Panc1 (cell line): Measurements from ENCODE around the gene WHRN. TPM values are rescaled to one million over a fixed set of nuclear protein-coding genes. Genes with fewer than 3 reads are reported as not detected.

Source experiments
- ATAC-seq: fragments of 200-7000 bp; cut with Tn5 transposase; 2 replicates; pipeline ENCODE4 v1.9.1; 2020; ENCODE audit warnings: mild to moderate bottlenecking, moderate library complexity
- BruUV-seq: library from RNA; stranded (reverse); fragments of 400-500 nt; replicated peaks from 2 replicates; lab custom pipeline; 2021; lab: Mats Ljungman, UMichigan
- CTCF ChIA-PET: fragments of 300-600 bp; sonication (Branson Sonifier 250); formaldehyde crosslinking; loops from one replicate; lab custom pipeline; 2022; ENCODE audit warnings: antibody characterized with exemption; lab: Charles Lee
- POLR2A ChIA-PET: fragments of 300-600 bp; sonication (Branson Sonifier 250); formaldehyde crosslinking; loops from one replicate; lab custom pipeline; 2022; ENCODE audit warnings: antibody characterized with exemption; lab: Charles Lee
- DNase-seq: peaks from one replicate; pipeline ENCODE4 v3.0.0-alpha.2; 2010; ENCODE audit warnings: low read depth, low spot score
- H3K27ac ChIP-seq: 2 replicates; pipeline ENCODE4 v1.5.1; 2011; ENCODE audit warnings: mild to moderate bottlenecking, low read length, inconsistent platforms
- H3K27me3 ChIP-seq: fragments of 200-500 bp; sonication (Bioruptor generic); 2 replicates; pipeline ENCODE4 v1.6.0; 2014; ENCODE audit warnings: low read length, inconsistent platforms; ENCODE audit not compliant: control insufficient read depth, insufficient read depth
- H3K36me3 ChIP-seq: fragments of 200-500 bp; sonication (Bioruptor generic); 2 replicates; pipeline ENCODE4 v1.5.1; 2014; ENCODE audit warnings: inconsistent platforms, mild to moderate bottlenecking, low read length, moderate library complexity; ENCODE audit not compliant: control insufficient read depth, insufficient read depth
- H3K4me1 ChIP-seq: 2 replicates; pipeline ENCODE4 v1.5.1; 2011; ENCODE audit warnings: inconsistent platforms, mild to moderate bottlenecking, low read length, moderate library complexity; ENCODE audit not compliant: control insufficient read depth, insufficient read depth
- H3K4me3 ChIP-seq, 2 experiments: 2 replicates each; pipeline ENCODE4 v1.5.1; 2011 to 2012; ENCODE audit warnings: low read depth in 2 of 2, low read length in 2 of 2, mild to moderate bottlenecking in 2 of 2, inconsistent platforms in 1 of 2, moderate library complexity in 1 of 2
- H3K9me3 ChIP-seq: fragments of 200-500 bp; sonication (Bioruptor generic); 2 replicates; pipeline ENCODE4 v1.5.1; 2014; ENCODE audit warnings: low read depth, mild to moderate bottlenecking, inconsistent platforms, low read length, moderate library complexity; ENCODE audit not compliant: control insufficient read depth, insufficient read depth
- POLR2AphosphoS5 ChIP-seq: IDR thresholded peaks from 2 replicates; pipeline ENCODE4 v1.6.1; 2012; ENCODE audit warnings: mild to moderate bottlenecking, low read depth, low read length, moderate library complexity
- SIN3A ChIP-seq: IDR thresholded peaks from 2 replicates; pipeline ENCODE4 v1.6.1; 2012; ENCODE audit warnings: low read depth, mild to moderate bottlenecking, low read length, moderate library complexity, borderline replicate concordance; ENCODE audit not compliant: insufficient read depth
- TCF7L2 ChIP-seq: IDR thresholded peaks from 2 replicates; pipeline ENCODE4 v1.6.1; 2011; ENCODE audit warnings: mild to moderate bottlenecking, low read depth, low read length, inconsistent platforms
- in situ Hi-C: cut with HindIII; loops from 2 replicates; pipeline ENCODE4 v1.10.0; 2016; ENCODE audit warnings: low sequenced_read_pairs, low pct_unique_long_range_greater_than_20kb
- intact Hi-C: fragments of 100-400 bp; cut with micrococcal nuclease; formaldehyde crosslinking; loops from one replicate; pipeline ENCODE4 v1.10.0; 2022; ENCODE audit not compliant: unreplicated experiment
- total RNA-seq: library from RNA; stranded (reverse); gene quantifications from one replicate; pipeline ENCODE4 v1.2.1, GENCODE V29; 2021; ENCODE audit not compliant: unreplicated experiment
- TF ChIP-seq, protein P1 (sequence below), 2 experiments: IDR thresholded peaks; 2 replicates each; pipeline ENCODE4 v1.6.1; 2011 to 2012; ENCODE audit warnings: low read depth in 2 of 2, control low read depth in 1 of 2, low read length in 1 of 2, mild to moderate bottlenecking in 1 of 2, moderate library complexity in 1 of 2; ENCODE audit not compliant: insufficient read depth in 1 of 2
- TF ChIP-seq, protein P2 (sequence below): fragments of 450-650 bp; IDR thresholded peaks from 2 replicates; pipeline ENCODE4 v1.5.1; 2017; ENCODE audit warnings: mild to moderate bottlenecking

Gene WHRN
- total RNA-seq, 1 experiment from 2014 or later, result 18.0 TPM

DNA sequence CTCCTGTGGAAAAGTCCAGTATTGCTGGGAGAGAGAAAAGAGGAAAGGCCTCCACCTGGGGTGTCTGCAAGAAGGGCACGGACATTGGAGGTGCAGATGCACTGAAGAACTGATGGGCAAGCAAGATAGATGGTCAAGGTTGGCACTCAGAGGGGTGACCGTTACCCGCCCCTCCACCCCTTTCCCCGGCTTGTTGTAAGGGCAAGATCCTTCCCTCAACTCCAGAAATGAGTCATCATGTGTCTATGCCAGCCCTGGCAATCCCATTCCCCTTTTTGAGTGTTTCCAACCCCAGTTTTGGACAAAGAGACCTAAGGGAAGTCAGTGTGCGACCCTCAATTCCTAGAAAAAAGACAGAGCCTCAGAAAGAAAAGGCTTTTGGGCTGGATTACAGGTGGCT is 47.4 kb upstream of the WHRN start:
- ChIA-PET CTCF (no interaction called here), POLR2A (no interaction called here)
- DNase-seq (no peak), ATAC-seq (no peak)
- Histone ChIP-seq H3K4me3 (no peak overlapping the region), H3K4me1 (peaks cover 14% of the 10 kb centered on the region), H3K36me3 (no peaks in the 10 kb centered on the region), H3K27me3 (no peaks in the 10 kb centered on the region), H3K9me3 (no peaks in the 10 kb centered on the region), H3K27ac (peak overlapping the region; percentile 77)
- BruUV-seq, result no TSS peak
- intact Hi-C loops (no loop called here), in situ Hi-C loops (no loop called here)
- TF ChIP-seq TCF7L2 (no peak), SIN3A (no peak), POLR2AphosphoS5 (no peak)
- TF ChIP-seq, protein P1, sequence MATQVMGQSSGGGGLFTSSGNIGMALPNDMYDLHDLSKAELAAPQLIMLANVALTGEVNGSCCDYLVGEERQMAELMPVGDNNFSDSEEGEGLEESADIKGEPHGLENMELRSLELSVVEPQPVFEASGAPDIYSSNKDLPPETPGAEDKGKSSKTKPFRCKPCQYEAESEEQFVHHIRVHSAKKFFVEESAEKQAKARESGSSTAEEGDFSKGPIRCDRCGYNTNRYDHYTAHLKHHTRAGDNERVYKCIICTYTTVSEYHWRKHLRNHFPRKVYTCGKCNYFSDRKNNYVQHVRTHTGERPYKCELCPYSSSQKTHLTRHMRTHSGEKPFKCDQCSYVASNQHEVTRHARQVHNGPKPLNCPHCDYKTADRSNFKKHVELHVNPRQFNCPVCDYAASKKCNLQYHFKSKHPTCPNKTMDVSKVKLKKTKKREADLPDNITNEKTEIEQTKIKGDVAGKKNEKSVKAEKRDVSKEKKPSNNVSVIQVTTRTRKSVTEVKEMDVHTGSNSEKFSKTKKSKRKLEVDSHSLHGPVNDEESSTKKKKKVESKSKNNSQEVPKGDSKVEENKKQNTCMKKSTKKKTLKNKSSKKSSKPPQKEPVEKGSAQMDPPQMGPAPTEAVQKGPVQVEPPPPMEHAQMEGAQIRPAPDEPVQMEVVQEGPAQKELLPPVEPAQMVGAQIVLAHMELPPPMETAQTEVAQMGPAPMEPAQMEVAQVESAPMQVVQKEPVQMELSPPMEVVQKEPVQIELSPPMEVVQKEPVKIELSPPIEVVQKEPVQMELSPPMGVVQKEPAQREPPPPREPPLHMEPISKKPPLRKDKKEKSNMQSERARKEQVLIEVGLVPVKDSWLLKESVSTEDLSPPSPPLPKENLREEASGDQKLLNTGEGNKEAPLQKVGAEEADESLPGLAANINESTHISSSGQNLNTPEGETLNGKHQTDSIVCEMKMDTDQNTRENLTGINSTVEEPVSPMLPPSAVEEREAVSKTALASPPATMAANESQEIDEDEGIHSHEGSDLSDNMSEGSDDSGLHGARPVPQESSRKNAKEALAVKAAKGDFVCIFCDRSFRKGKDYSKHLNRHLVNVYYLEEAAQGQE (IDR thresholded peaks at IDR 0.05; ENCODE audit: insufficient read depth in 1 of 2, low read depth in 2 of 2, low read length in 1 of 2), result no peak
- TF ChIP-seq, protein P2, sequence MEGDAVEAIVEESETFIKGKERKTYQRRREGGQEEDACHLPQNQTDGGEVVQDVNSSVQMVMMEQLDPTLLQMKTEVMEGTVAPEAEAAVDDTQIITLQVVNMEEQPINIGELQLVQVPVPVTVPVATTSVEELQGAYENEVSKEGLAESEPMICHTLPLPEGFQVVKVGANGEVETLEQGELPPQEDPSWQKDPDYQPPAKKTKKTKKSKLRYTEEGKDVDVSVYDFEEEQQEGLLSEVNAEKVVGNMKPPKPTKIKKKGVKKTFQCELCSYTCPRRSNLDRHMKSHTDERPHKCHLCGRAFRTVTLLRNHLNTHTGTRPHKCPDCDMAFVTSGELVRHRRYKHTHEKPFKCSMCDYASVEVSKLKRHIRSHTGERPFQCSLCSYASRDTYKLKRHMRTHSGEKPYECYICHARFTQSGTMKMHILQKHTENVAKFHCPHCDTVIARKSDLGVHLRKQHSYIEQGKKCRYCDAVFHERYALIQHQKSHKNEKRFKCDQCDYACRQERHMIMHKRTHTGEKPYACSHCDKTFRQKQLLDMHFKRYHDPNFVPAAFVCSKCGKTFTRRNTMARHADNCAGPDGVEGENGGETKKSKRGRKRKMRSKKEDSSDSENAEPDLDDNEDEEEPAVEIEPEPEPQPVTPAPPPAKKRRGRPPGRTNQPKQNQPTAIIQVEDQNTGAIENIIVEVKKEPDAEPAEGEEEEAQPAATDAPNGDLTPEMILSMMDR, result no peak

DNA sequence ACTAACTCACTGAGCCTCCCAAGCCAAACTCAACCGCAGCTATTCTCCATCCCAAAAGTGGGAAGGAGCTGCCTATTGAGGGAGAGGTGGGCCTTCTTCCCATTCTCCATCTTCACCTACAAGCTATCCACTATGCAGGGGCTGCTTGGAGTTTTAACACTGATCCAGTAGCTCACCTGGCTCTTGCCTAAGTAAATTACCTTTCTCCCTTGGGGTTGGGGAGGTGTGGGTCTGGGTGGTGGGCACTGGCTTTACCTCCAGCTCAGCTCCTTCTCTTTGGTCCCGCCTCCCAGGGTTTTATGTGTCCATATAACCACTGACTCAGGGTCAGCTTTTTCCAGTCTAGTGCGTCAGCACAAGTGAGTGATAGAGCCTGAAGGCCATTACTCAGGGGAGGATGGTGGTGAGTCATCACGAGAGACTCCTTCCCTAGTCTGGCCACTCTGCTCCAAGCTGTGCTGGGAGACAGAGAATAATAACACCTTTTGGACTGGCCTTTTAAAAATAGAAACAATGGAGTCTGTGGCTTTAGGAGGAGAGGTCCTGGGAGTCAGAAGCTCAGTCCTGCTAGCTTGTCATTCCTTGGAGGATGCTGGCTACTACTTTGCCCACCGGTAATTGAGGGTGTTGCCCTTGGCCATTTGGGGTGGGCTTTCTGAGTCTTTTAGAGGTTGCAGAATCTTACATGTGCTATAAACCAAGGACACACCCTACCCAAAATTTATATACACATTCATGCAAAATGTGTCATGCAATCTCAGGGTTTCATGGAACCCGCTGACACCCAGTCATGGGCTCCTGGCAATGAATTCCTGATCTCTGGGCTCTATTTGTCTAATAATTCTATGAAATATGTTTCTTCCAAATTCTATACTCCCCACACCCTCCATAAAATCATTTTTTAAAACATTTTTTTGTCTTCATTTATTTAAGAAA is 46.7 kb upstream of the WHRN start:
- peak; percentile 100 for ATAC-seq
- in situ Hi-C loops (no loop called here), intact Hi-C loops (no loop called here)
- peak; percentile 93 for DNase-seq
- Histone ChIP-seq H3K27me3 (no peaks in the 10 kb centered on the region), H3K4me3 (no peak overlapping the region), H3K27ac (peak overlapping the region; percentile 77), H3K4me1 (peaks cover 14% of the 10 kb centered on the region), H3K36me3 (no peaks in the 10 kb centered on the region), H3K9me3 (no peaks in the 10 kb centered on the region)
- CTCF ChIA-PET, result no interaction called here
- TF ChIP-seq POLR2AphosphoS5 (peak; percentile 49; the same call in 1 of the 2 replicates), TCF7L2 (peak; percentile 22; the same call in 1 of the 2 replicates), SIN3A (no peak)
- TF ChIP-seq, protein P1 (IDR thresholded peaks at IDR 0.05; ENCODE audit: insufficient read depth in 1 of 2, low read depth in 2 of 2, low read length in 1 of 2), result no peak
- TF ChIP-seq, protein P2, result no peak
- BruUV-seq, result no TSS peak
- POLR2A ChIA-PET, result interaction anchor here (0.5 kb wide), 1 partner anchor 1068 kb away, joined by 5 read pairs; no protein-coding TSS in a partner anchor
